ENCODE results near the gene CFAP74. TPM values are rescaled to one million over a fixed set of nuclear protein-coding genes. Genes with fewer than 3 reads are reported as not detected.

CFAP74 gene
- total and polyA plus RNA-seq, 9 of the 15 experiments (the other 6 are each of a cell fraction or from before 2014, with no cell fraction given) = 0.03 to 0.15 (median 0.05) TPM; not detected in 6

- peak; percentile 48 to 73 for TF ChIP-seq RAD21 (CRISPR knock-in tag; conservative IDR thresholded peaks at IDR 0.05 in 1 of 2, IDR thresholded peaks at IDR 0.05 in 1 of 2)
- TF ChIP-seq SMAD4 (CRISPR knock-in tag; conservative IDR thresholded peaks at IDR 0.05) = 0 out of 2 replicates have a peak, but pooled peaks have one; percentile 26
- TF ChIP-seq, protein P1, sequence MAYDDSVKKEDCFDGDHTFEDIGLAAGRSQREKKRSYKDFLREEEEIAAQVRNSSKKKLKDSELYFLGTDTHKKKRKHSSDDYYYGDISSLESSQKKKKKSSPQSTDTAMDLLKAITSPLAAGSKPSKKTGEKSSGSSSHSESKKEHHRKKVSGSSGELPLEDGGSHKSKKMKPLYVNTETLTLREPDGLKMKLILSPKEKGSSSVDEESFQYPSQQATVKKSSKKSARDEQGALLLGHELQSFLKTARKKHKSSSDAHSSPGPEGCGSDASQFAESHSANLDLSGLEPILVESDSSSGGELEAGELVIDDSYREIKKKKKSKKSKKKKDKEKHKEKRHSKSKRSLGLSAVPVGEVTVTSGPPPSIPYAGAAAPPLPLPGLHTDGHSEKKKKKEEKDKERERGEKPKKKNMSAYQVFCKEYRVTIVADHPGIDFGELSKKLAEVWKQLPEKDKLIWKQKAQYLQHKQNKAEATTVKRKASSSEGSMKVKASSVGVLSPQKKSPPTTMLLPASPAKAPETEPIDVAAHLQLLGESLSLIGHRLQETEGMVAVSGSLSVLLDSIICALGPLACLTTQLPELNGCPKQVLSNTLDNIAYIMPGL (CRISPR knock-in tag; IDR thresholded peaks at IDR 0.05) = no peak
- TF ChIP-seq KLF13 (tag; IDR thresholded peaks at IDR 0.05; ENCODE audit: borderline replicate concordance, low read depth) = peak; percentile 17; the same call in 1 of the 2 replicates
- TF ChIP-seq SAFB (IDR thresholded peaks at IDR 0.05; ENCODE audit: borderline replicate concordance, low read depth, low read length) = peak; percentile 90
- TF ChIP-seq CREM (IDR thresholded peaks at IDR 0.05; ENCODE audit: low read depth) = peak; percentile 57
- peak; percentile 76 for TF ChIP-seq SMC3 (conservative IDR thresholded peaks at IDR 0.05; ENCODE audit: insufficient read depth, low read depth, low read length)
Measured at GRCh38 chr1:1943834-1944570, 59.6 kb downstream of the CFAP74 start (continued).
